ENCODE data around the gene INPP5A.

GRCh38 chr10:132624847-132625471 is 87.4 kb downstream of the INPP5A start:
- no peak for TF ChIP-seq CTCF (IDR thresholded peaks at IDR 0.05 in 8 of 11, conservative IDR thresholded peaks at IDR 0.05 in 3 of 11)
- TF ChIP-seq POLR2A (IDR thresholded peaks at IDR 0.05): no peak
- TF ChIP-seq POLR2AphosphoS5 (IDR thresholded peaks at IDR 0.05): no peak
